Activated CD4-positive, alpha-beta memory T cell treated with anti-CD3 and anti-CD28 coated beads for 36 hours (primary cell): ENCODE measurements around the gene GHRHR. TPM values are rescaled to one million over a fixed set of nuclear protein-coding genes. Genes with fewer than 3 reads are reported as not detected.

Experiments used
- CTCF ChIA-PET: fragments of 350-600 bp; sonication (Branson Sonifier 250); formaldehyde crosslinking; loops from one replicate; lab custom pipeline; 2021; ENCODE audit warnings: antibody characterized with exemption, inconsistent platforms; lab: Charles Lee
- POLR2A ChIA-PET: fragments of 350-600 bp; sonication (Branson Sonifier 250); formaldehyde crosslinking; loops from one replicate; lab custom pipeline; 2021; ENCODE audit warnings: antibody characterized with exemption; lab: Charles Lee
- DNase-seq: peaks from one replicate; pipeline ENCODE4 v3.0.0-alpha.2; 2020
- H3K27ac Mint-ChIP-seq: one replicate; pipeline ENCODE4 v1.8.0; 2021; ENCODE audit warnings: mixed read lengths
- H3K27me3 Mint-ChIP-seq: one replicate; pipeline ENCODE4 v1.8.0; 2021; ENCODE audit warnings: mixed read lengths
- H3K36me3 Mint-ChIP-seq: one replicate; pipeline ENCODE4 v1.8.0; 2021; ENCODE audit warnings: mixed read lengths
- H3K4me1 Mint-ChIP-seq: one replicate; pipeline ENCODE4 v1.8.0; 2021; ENCODE audit warnings: low read depth, mixed read lengths
- H3K4me3 Mint-ChIP-seq: one replicate; pipeline ENCODE4 v1.8.0; 2021; ENCODE audit warnings: mild to moderate bottlenecking, mixed read lengths
- H3K9me3 Mint-ChIP-seq: one replicate; pipeline ENCODE4 v1.8.0; 2021; ENCODE audit warnings: mixed read lengths
- intact Hi-C: fragments of 100-400 bp; cut with micrococcal nuclease; formaldehyde crosslinking; loops from one replicate; pipeline ENCODE4 v1.15.1; 2023
- total RNA-seq, 2 experiments: library from RNA; stranded (reverse); gene quantifications; one replicate each; pipeline ENCODE4 v1.2.3, GENCODE V29; 2021

Gene GHRHR
- total RNA-seq, 2 experiments from 2014 or later: not detected

GRCh38 chr7:30989824-30990672 is 26.3 kb downstream of the GHRHR start:
- ChIA-PET CTCF (interaction anchor here (1.2 to 1.9 kb wide), 4 partner anchors 8 to 133 kb away, joined by 3 to 8 read pairs (median 4); no protein-coding TSS in a partner anchor), POLR2A (no interaction called here)
- Mint-ChIP-seq H3K9me3 (no peaks in the 10 kb centered on the region), H3K27me3 (peaks cover 7% of the 10 kb centered on the region), H3K27ac (no peak overlapping the region), H3K4me3 (no peak overlapping the region), H3K36me3 (no peaks in the 10 kb centered on the region), H3K4me1 (peaks cover 3% of the 10 kb centered on the region)
- intact Hi-C loops: no loop called here
- DNase-seq: no peak

GRCh38 chr7:30990673-30991170 is 27.0 kb downstream of the GHRHR start:
- Mint-ChIP-seq H3K4me3 (no peak overlapping the region), H3K27me3 (peaks cover 7% of the 10 kb centered on the region), H3K36me3 (no peaks in the 10 kb centered on the region), H3K4me1 (peaks cover 3% of the 10 kb centered on the region), H3K27ac (no peak overlapping the region), H3K9me3 (no peaks in the 10 kb centered on the region)
- POLR2A ChIA-PET: no interaction called here
- DNase-seq: no peak
- CTCF ChIA-PET: interaction anchor here (1.2 to 1.9 kb wide), 4 partner anchors 9 to 132 kb away, joined by 3 to 8 read pairs (median 4); no protein-coding TSS in a partner anchor
- intact Hi-C loops: no loop called here

- ChIA-PET CTCF (no interaction called here), POLR2A (no interaction called here)
- Mint-ChIP-seq H3K4me3 (no peak overlapping the region), H3K9me3 (no peaks in the 10 kb centered on the region), H3K4me1 (peaks cover 3% of the 10 kb centered on the region), H3K27me3 (no peaks in the 10 kb centered on the region), H3K27ac (no peak overlapping the region), H3K36me3 (no peaks in the 10 kb centered on the region)
- DNase-seq: no peak
- intact Hi-C loops: no loop called here
Observed at GRCh38 chr7:30992414-30992813, 28.7 kb downstream of the GHRHR start.

GRCh38 chr7:30994206-30995100 is 30.7 kb downstream of the GHRHR start:
- H3K36me3 Mint-ChIP-seq: no peaks in the 10 kb centered on the region
- intact Hi-C loops: no loop called here
- DNase-seq: no peak
- peaks cover 2% of the 10 kb centered on the region for H3K27me3 Mint-ChIP-seq
- CTCF ChIA-PET: interaction anchor here (1.0 to 1.1 kb wide), 2 partner anchors 9 to 128 kb away, joined by 3 read pairs; no protein-coding TSS in a partner anchor
- POLR2A ChIA-PET: no interaction called here
- H3K4me1 Mint-ChIP-seq: no peaks in the 10 kb centered on the region
- no peak overlapping the region for H3K27ac Mint-ChIP-seq
- H3K4me3 Mint-ChIP-seq: no peak overlapping the region
- H3K9me3 Mint-ChIP-seq: no peaks in the 10 kb centered on the region

- no peak for DNase-seq
- ChIA-PET CTCF (interaction anchor here (1.1 to 1.2 kb wide), 2 partner anchors 12 to 127 kb away, joined by 3 read pairs; no protein-coding TSS in a partner anchor), POLR2A (no interaction called here)
- Mint-ChIP-seq H3K9me3 (no peaks in the 10 kb centered on the region), H3K4me1 (no peaks in the 10 kb centered on the region), H3K4me3 (no peak overlapping the region), H3K27ac (no peak overlapping the region), H3K27me3 (peaks cover 2% of the 10 kb centered on the region), H3K36me3 (no peaks in the 10 kb centered on the region)
- intact Hi-C loops: no loop called here
Observed at GRCh38 chr7:30995536-30995935, 31.8 kb downstream of the GHRHR start.

GRCh38 chr7:30996256-30996655 is 32.5 kb downstream of the GHRHR start:
- ChIA-PET CTCF (interaction anchor here (1.2 kb wide), 1 partner anchor 13 kb away, joined by 3 read pairs; no protein-coding TSS in a partner anchor), POLR2A (no interaction called here)
- Mint-ChIP-seq H3K9me3 (no peaks in the 10 kb centered on the region), H3K36me3 (no peaks in the 10 kb centered on the region), H3K27ac (no peak overlapping the region), H3K4me1 (no peaks in the 10 kb centered on the region), H3K27me3 (peaks cover 2% of the 10 kb centered on the region), H3K4me3 (no peak overlapping the region)
- DNase-seq: no peak
- intact Hi-C loops: no loop called here

GRCh38 chr7:30996883-30997282 is 33.1 kb downstream of the GHRHR start:
- H3K4me3 Mint-ChIP-seq: no peak overlapping the region
- CTCF ChIA-PET: no interaction called here
- H3K27me3 Mint-ChIP-seq: peaks cover 2% of the 10 kb centered on the region
- no peaks in the 10 kb centered on the region for H3K9me3 Mint-ChIP-seq
- H3K4me1 Mint-ChIP-seq: no peaks in the 10 kb centered on the region
- POLR2A ChIA-PET: no interaction called here
- H3K36me3 Mint-ChIP-seq: no peaks in the 10 kb centered on the region
- no peak overlapping the region for H3K27ac Mint-ChIP-seq
- no peak for DNase-seq
- intact Hi-C loops: no loop called here

GRCh38 chr7:30997316-30997715 is 33.6 kb downstream of the GHRHR start:
- CTCF ChIA-PET: no interaction called here
- no peak for DNase-seq
- no peaks in the 10 kb centered on the region for H3K4me1 Mint-ChIP-seq
- H3K9me3 Mint-ChIP-seq: no peaks in the 10 kb centered on the region
- H3K27ac Mint-ChIP-seq: no peak overlapping the region
- no peak overlapping the region for H3K4me3 Mint-ChIP-seq
- peaks cover 2% of the 10 kb centered on the region for H3K27me3 Mint-ChIP-seq
- POLR2A ChIA-PET: no interaction called here
- intact Hi-C loops: no loop called here
- no peaks in the 10 kb centered on the region for H3K36me3 Mint-ChIP-seq

- no peaks in the 10 kb centered on the region for H3K4me1 Mint-ChIP-seq
- no peak for DNase-seq
- no peaks in the 10 kb centered on the region for H3K36me3 Mint-ChIP-seq
- H3K9me3 Mint-ChIP-seq: no peaks in the 10 kb centered on the region
- CTCF ChIA-PET: interaction anchor here (0.7 to 1.2 kb wide), 2 partner anchors 15 to 121 kb away, joined by 3 to 4 read pairs; no protein-coding TSS in a partner anchor
- no peak overlapping the region for H3K27ac Mint-ChIP-seq
- POLR2A ChIA-PET: no interaction called here
- peaks cover 2% of the 10 kb centered on the region for H3K27me3 Mint-ChIP-seq
- no peak overlapping the region for H3K4me3 Mint-ChIP-seq
- intact Hi-C loops: no loop called here
Observed at GRCh38 chr7:30998180-30998579, 34.4 kb downstream of the GHRHR start.

- Mint-ChIP-seq H3K4me3 (no peak overlapping the region), H3K27me3 (peaks cover 2% of the 10 kb centered on the region), H3K27ac (no peak overlapping the region), H3K4me1 (no peaks in the 10 kb centered on the region), H3K36me3 (no peaks in the 10 kb centered on the region), H3K9me3 (no peaks in the 10 kb centered on the region)
- CTCF ChIA-PET: no interaction called here
- DNase-seq: no peak
- POLR2A ChIA-PET: no interaction called here
- intact Hi-C loops: no loop called here
Observed at GRCh38 chr7:31000161-31000693, 36.5 kb downstream of the GHRHR start.

GRCh38 chr7:31000779-31001178 is 37.0 kb downstream of the GHRHR start:
- Mint-ChIP-seq H3K27ac (no peak overlapping the region), H3K4me1 (no peaks in the 10 kb centered on the region), H3K9me3 (no peaks in the 10 kb centered on the region), H3K36me3 (no peaks in the 10 kb centered on the region), H3K4me3 (no peak overlapping the region), H3K27me3 (peaks cover 2% of the 10 kb centered on the region)
- intact Hi-C loops: no loop called here
- ChIA-PET POLR2A (no interaction called here), CTCF (no interaction called here)
- no peak for DNase-seq
